ENCODE measurements around the gene THAP7.
"Not testable (repeated sequence)": the region's sequence is repeated elsewhere in the genome, so short reads cannot be mapped to it uniquely, and the experiment has no call there.

THAP7 gene

GRCh38 chr22:21001601-21002325 is at the start of gene THAP7:
Gene THAP7 (minus strand): TSS chr22:21002118. CDS start chr22:21001911, 207 bp downstream.
- Mint-ChIP-seq H3K9me3 (no peaks in the 10 kb centered on the region), H3K27me3 (no peaks in the 10 kb centered on the region), H3K4me3 (peak within 1 kb of the TSS; percentile 96), H3K4me1 (peaks cover 42% of the 10 kb centered on the region), H3K36me3 (peaks cover 2% of the 10 kb centered on the region), H3K27ac (peak within 1 kb of the TSS; percentile 98)

GRCh38 chr22:21051145-21051830 is 49.4 kb upstream of the THAP7 start:
- Mint-ChIP-seq H3K27me3 (no peaks in the 10 kb centered on the region), H3K9me3 (no peaks in the 10 kb centered on the region), H3K4me1 (peaks cover 11% of the 10 kb centered on the region), H3K4me3 (no peak overlapping the region), H3K36me3 (no peaks in the 10 kb centered on the region), H3K27ac (no peak overlapping the region)

GRCh38 chr22:21048965-21049364 is 47.0 kb upstream of the THAP7 start:
- H3K9me3 Mint-ChIP-seq, H3K4me3 Mint-ChIP-seq, H3K27ac Mint-ChIP-seq, H3K27me3 Mint-ChIP-seq, H3K36me3 Mint-ChIP-seq: not testable (repeated sequence)
- H3K4me1 Mint-ChIP-seq: peaks cover 12% of the 10 kb centered on the region

- H3K36me3 Mint-ChIP-seq, H3K27me3 Mint-ChIP-seq, H3K4me3 Mint-ChIP-seq, H3K27ac Mint-ChIP-seq, H3K9me3 Mint-ChIP-seq: not testable (repeated sequence)
- peaks cover 13% of the 10 kb centered on the region for H3K4me1 Mint-ChIP-seq
Observed at GRCh38 chr22:21048448-21048847, 46.5 kb upstream of the THAP7 start.

- Mint-ChIP-seq H3K27me3 (peaks cover 6% of the 10 kb centered on the region), H3K4me1 (peaks cover 20% of the 10 kb centered on the region), H3K27ac (no peak overlapping the region), H3K4me3 (no peak overlapping the region), H3K36me3 (no peaks in the 10 kb centered on the region), H3K9me3 (no peaks in the 10 kb centered on the region)
Observed at GRCh38 chr22:21047730-21048129, 45.8 kb upstream of the THAP7 start.

- no peak overlapping the region for H3K4me3 Mint-ChIP-seq
- H3K27ac Mint-ChIP-seq: no peak overlapping the region
- H3K9me3 Mint-ChIP-seq: no peaks in the 10 kb centered on the region
- peaks cover 20% of the 10 kb centered on the region for H3K4me1 Mint-ChIP-seq
- peaks cover 6% of the 10 kb centered on the region for H3K27me3 Mint-ChIP-seq
- H3K36me3 Mint-ChIP-seq: no peaks in the 10 kb centered on the region
Observed at GRCh38 chr22:21047035-21047661, 45.2 kb upstream of the THAP7 start.

GRCh38 chr22:21045585-21046294 is 43.8 kb upstream of the THAP7 start, which contains the start of gene LRRC74B:
Gene LRRC74B (plus strand): TSS chr22:21045946. CDS start chr22:21045987, 41 bp downstream.
- no peaks in the 10 kb centered on the region for H3K9me3 Mint-ChIP-seq
- peaks cover 6% of the 10 kb centered on the region for H3K27me3 Mint-ChIP-seq
- H3K36me3 Mint-ChIP-seq: no peaks in the 10 kb centered on the region
- peak within 1 kb of the TSS; percentile 51 for H3K27ac Mint-ChIP-seq
- peak within 1 kb of the TSS; percentile 73 for H3K4me3 Mint-ChIP-seq
- peaks cover 20% of the 10 kb centered on the region for H3K4me1 Mint-ChIP-seq

- no peak overlapping the region for H3K27ac Mint-ChIP-seq
Observed at GRCh38 chr22:21044931-21045584, 43.1 kb upstream of the THAP7 start.

GRCh38 chr22:21043860-21044535 is 42.1 kb upstream of the THAP7 start:
- H3K36me3 Mint-ChIP-seq: no peaks in the 10 kb centered on the region
- H3K27ac Mint-ChIP-seq: no peak overlapping the region
- peaks cover 12% of the 10 kb centered on the region for H3K27me3 Mint-ChIP-seq
- H3K4me3 Mint-ChIP-seq: no peak overlapping the region
- H3K9me3 Mint-ChIP-seq: no peaks in the 10 kb centered on the region
- peaks cover 20% of the 10 kb centered on the region for H3K4me1 Mint-ChIP-seq

More at GRCh38 chr22:21044931-21045584, 43.1 kb upstream of the THAP7 start:
- peaks cover 8% of the 10 kb centered on the region for H3K27me3 Mint-ChIP-seq
- H3K36me3 Mint-ChIP-seq: no peaks in the 10 kb centered on the region
- H3K4me3 Mint-ChIP-seq: peak overlapping the region; percentile 73
- no peaks in the 10 kb centered on the region for H3K9me3 Mint-ChIP-seq
- H3K4me1 Mint-ChIP-seq: peaks cover 20% of the 10 kb centered on the region

- Mint-ChIP-seq H3K27me3 (peaks cover 12% of the 10 kb centered on the region), H3K4me3 (no peak overlapping the region), H3K4me1 (peaks cover 20% of the 10 kb centered on the region), H3K9me3 (no peaks in the 10 kb centered on the region), H3K27ac (no peak overlapping the region), H3K36me3 (no peaks in the 10 kb centered on the region)
Observed at GRCh38 chr22:21042978-21043859, 41.3 kb upstream of the THAP7 start.

GRCh38 chr22:21041937-21042336 is 40.0 kb upstream of the THAP7 start:
- no peak overlapping the region for H3K4me3 Mint-ChIP-seq
- H3K27ac Mint-ChIP-seq: no peak overlapping the region
- no peaks in the 10 kb centered on the region for H3K9me3 Mint-ChIP-seq
- H3K36me3 Mint-ChIP-seq: no peaks in the 10 kb centered on the region
- H3K4me1 Mint-ChIP-seq: peaks cover 20% of the 10 kb centered on the region
- peaks cover 12% of the 10 kb centered on the region for H3K27me3 Mint-ChIP-seq

GRCh38 chr22:21039158-21039557 is 37.2 kb upstream of the THAP7 start:
- not testable (repeated sequence) for H3K27me3 Mint-ChIP-seq, H3K36me3 Mint-ChIP-seq, H3K27ac Mint-ChIP-seq, H3K9me3 Mint-ChIP-seq, H3K4me3 Mint-ChIP-seq, H3K4me1 Mint-ChIP-seq

- no peak overlapping the region for H3K27ac Mint-ChIP-seq
- H3K27me3 Mint-ChIP-seq: peaks cover 6% of the 10 kb centered on the region
- H3K36me3 Mint-ChIP-seq: no peaks in the 10 kb centered on the region
- no peaks in the 10 kb centered on the region for H3K9me3 Mint-ChIP-seq
- H3K4me3 Mint-ChIP-seq: no peak overlapping the region
- peaks cover 7% of the 10 kb centered on the region for H3K4me1 Mint-ChIP-seq
Observed at GRCh38 chr22:21038405-21038804, 36.5 kb upstream of the THAP7 start.

GRCh38 chr22:21034989-21035388 is 33.1 kb upstream of the THAP7 start:
- H3K4me1 Mint-ChIP-seq: no peaks in the 10 kb centered on the region
- peaks cover 20% of the 10 kb centered on the region for H3K27me3 Mint-ChIP-seq
- no peaks in the 10 kb centered on the region for H3K9me3 Mint-ChIP-seq
- H3K27ac Mint-ChIP-seq: no peak overlapping the region
- H3K36me3 Mint-ChIP-seq: no peaks in the 10 kb centered on the region
- no peak overlapping the region for H3K4me3 Mint-ChIP-seq
